Suppressor macrophage treated with lipopolysaccharide for 1 hour (primary cell): Measurements from ENCODE around the gene RNU5D-1.
A peak's percentile ranks its signal among the peaks of the same experiment; 100 is the strongest.

Experiments
- DNase-seq, 3 donors: peaks; one replicate each; pipeline ENCODE4 v3.0.0-alpha.2; 2020 to 2022

The RNU5D-1 gene

DNA sequence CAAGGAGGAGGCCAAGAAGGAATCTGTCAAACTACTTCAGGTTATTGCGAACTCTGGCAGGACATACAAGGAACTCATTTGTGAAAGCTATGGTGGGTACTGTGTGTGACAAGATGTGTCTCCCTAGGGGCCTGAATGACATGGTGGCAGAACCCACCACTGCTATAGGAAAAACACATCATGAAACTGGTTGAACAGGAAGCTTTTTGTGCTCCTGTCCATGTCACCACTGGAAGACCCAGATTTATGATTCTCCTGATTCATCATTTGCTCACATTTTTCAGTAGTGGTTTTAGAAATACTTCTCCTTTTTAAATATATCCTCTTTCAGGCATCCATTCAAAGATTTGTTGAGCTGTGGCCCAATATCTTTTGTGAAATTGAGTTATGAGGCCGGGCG lies 32.8 kb downstream of the RNU5D-1 start:
- DNase-seq: peak; percentile 49 to 83 (median 79)

DNA sequence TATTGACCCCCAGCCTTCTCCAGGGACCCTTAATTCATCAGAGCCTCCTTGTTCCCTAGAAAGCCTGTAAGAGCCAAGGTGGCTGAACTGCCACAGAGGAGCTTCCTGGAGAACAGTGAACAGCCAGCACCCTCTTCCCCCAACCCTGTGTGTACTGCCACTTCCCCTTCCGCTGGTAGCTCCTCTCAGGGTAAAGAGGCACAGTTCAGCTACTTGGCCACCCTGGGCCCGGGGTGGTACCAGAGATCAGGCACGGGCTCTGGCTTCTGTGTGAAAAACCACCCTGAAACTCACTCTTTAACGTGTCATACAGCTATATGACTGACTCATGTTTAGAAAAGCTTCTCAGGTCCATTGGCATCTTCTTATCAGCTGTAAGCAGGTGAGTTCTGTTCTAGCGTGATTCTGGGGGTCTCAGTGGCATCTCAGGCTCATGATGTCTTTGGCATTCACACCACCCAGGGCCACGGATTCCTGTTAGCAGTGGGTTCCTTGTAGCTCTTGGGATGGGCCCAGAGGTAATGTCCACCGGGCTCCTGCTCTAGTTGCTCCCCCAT lies 34.1 kb downstream of the RNU5D-1 start:
- DNase-seq: peak; percentile 51 to 59 (median 59)

DNA sequence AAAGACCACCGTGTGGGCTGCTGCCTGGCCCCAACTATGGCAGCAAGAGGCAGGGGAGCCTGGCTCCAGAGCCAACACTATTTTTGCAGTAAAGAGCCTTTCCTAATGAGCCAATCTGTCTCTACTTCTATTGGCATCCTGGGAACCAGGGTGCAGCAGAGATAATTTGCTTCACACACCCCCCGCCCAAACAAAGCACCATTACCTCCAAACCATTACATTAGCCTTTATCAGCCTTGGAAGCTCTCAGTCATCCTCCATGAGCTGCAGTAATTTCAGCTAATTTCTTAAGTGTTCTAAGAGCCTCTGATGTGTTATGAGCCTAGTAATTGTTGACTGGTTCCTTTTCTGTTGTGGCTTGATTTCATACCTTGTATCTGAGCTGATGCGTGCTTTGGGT lies 34.9 kb downstream of the RNU5D-1 start:
- DNase-seq: no peak

DNA sequence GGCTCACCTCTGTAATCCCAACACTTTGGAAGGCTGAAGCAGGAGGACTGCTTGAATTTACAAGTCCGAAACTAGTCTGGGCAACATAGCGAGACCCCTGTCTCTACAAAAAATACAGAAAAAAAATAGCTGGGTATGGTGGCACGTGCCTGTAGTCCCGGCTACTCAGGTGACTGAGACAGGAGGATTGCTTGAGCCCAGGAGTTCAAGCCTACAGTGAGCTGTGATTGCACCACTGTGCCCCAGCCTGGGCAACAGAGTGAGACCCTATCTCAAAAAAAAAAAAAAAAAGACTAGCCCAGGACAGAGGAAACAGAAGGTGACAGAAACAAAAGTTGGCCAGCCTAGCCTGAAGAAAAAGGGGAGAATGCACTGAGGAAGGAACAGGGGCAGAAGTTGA lies 35.3 kb downstream of the RNU5D-1 start:
- DNase-seq: no peak

DNA sequence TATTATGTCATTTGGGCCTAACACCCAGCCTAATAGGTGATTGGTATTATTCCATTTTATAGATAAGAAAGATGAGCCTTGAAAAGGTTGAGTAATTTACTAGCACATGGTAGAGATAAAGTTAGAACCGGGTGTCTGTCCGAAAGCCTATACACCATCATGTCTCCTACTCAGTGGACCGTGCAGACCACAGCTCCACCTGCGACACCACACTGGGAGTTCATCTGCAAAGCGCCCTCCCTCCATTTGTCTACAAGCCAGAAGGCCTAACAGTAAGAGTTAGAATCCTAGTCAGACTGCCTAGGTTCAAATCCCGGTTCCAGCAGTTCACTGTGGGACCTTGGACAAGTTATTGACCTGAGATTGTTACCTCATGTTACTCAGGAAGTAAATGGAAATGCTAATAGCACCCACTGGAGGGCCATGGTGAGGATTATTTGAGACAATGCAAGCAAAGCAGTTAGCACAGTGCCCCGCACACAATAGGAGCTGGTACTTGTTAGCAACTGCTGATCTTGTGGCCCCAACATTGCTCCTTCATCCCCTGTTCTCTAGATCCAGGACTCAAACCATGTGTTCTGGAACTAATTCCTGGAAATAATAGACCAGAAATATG lies 36.0 kb downstream of the RNU5D-1 start:
- no peak for DNase-seq

DNA sequence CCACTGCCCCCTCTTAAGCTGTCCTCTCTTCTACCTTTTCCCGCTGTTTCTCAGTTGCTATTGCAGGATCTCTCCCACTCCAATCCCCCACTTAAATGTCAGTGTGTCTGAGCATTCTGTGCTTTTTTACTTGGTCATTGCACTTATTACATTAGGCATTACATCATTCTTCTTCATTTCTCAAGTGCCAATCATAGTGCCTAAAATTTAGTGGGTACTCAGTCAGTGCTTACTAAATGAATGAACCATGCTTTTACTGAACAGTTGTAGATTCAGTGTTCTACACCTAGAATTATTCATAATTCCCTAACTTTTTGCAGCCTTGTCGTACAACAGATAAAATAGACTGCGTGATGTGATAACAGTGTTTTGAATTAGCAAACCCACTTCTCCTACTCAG lies 37.1 kb downstream of the RNU5D-1 start:
- peak in 2 of 3 donors; percentile 50 to 52 for DNase-seq

DNA sequence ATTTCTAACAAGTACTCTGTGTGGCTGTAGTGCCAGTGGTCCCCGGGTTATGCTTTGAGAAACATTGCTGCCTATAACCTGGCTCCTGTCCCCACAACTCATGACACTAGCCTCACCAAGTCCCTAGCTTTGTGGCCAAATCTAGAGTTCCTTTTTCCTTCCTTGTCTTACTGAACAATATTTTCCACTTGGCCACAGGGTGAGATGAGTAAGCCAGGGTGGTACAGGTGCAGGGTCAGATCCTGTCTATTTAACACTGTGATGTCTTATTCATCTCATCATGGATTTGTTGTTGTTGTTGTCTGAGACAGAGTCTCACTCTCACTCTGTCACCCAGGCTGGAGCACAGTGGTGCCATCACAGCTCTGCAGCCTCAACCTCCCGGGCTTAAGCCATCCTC lies 37.8 kb downstream of the RNU5D-1 start:
- DNase-seq: peak in 1 of 3 donors; percentile 30

DNA sequence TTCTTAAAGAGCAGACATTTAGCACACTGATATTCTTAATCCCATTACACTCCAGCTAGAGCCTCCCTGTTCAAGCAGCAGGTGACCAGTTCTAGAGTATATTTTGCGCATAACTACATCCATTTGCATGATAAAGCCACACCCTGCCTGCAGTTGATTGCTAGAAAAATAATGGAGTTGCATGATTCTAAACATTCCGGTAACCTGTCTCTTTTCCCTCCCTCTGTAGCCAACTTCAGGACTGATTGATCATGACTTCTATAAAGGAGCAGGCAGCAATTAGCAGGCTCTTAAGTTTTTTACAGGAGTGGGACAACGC lies 41.6 kb downstream of the RNU5D-1 start:
- no peak for DNase-seq

DNA sequence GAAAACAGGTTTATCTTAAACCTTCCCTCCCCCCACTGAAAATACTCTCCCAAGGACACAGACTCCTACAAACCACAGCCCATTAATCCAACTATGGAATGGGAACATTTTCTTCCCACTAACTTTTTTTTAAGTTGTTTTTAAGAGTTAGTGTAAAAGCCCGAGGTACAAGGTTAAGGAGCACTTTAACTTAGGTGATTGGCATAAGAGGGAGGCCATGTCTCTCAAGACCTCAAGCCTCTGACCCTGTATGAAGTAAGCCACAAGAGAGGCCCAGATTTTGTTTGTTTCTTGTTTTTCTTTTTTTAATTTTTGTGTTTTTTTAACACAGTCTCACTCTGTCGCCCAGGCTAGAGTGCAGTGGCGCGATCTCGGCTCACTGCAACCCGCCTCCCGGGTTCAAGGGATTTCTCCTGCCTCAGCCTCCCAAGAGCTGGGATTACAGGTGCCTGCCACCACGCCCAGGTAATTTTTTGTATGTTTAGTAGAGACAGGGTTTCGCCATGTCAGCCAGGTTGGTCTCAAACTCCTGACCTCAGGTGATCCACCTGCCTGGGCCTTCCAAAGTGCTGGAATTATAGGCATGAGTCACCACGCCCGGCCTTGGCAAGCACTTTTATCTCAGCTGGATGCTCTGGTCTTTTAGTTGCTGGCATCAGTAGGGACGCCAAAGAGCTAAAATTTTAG lies 42.1 kb downstream of the RNU5D-1 start:
- DNase-seq: no peak

DNA sequence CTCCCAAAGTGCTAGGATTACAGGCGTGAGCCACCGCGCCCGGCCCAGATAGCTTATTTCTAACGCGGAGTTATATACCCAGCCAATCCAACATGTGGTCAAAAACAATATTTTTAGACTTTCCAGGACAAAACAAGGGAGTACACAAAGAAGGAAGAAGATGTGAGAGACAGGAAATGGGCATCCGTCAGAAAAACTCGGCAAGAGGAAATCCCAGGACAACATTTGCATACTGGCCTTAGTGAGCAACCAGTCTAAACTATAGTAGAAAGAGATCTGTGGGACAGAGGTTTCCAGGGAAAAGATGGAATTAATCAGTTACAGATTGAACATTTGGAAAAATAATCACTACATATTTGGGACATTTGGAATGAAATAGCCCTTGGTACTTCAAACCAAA lies 45.1 kb downstream of the RNU5D-1 start:
- DNase-seq: peak; percentile 49 to 71 (median 68)

DNA sequence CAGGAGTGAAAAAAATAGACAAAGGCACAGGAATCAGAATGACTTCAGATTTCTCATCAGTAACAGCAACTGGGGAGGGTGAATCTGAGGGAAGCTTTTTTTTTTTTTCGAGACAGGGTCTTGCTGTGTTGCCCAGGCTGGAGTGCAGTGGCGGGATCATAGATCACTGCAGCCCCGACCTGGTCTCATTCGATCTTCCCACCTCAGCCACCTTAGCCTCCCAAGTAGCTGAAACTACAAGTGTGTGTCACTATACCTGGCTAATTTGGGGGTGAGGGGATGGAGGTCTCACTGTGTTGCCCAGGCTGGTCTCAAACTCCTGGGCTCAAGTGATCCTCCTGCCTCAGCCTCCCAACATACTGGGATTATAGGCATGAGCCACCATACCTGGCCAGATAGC lies 45.8 kb downstream of the RNU5D-1 start:
- no peak for DNase-seq

DNA sequence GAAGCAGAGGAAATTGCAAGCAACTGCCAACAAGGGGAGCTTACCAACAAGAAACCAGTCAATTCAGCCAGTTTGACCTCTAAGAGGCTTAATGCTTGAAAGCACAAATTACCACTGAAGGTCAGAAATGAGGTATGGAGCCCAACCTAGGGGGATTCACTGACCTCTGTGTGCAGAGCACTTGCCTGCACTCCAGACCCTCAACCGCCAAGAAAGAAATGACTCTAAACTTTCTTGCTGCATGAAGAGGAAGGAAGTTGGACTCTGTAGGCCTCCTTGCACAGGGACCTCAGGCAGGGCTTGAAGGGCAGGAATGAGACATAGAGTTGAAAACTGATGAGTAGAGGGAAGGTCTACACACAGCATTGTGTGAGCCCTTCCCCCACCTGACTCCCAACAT lies 46.4 kb downstream of the RNU5D-1 start:
- peak; percentile 52 to 55 (median 53) for DNase-seq

DNA sequence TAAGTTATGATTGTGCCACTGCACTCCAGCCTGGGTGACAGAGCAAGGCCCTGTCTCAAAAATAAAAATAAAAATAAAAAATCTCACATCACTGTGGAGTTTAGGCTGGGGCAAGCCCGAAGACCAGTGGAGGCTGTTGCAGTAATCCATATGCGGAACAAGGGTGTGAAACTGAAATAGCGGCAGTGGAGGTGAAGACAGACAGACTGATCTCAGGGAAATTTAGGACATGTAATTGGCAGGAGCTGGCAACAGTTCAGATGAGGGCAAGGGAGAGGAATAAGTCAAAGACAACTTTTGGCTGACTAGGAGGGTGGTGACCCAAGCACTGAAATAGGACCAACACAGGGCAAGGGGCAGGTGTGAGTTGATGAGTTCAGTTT lies 48.1 kb downstream of the RNU5D-1 start:
- peak in 2 of 3 donors; percentile 27 to 45 for DNase-seq

DNA sequence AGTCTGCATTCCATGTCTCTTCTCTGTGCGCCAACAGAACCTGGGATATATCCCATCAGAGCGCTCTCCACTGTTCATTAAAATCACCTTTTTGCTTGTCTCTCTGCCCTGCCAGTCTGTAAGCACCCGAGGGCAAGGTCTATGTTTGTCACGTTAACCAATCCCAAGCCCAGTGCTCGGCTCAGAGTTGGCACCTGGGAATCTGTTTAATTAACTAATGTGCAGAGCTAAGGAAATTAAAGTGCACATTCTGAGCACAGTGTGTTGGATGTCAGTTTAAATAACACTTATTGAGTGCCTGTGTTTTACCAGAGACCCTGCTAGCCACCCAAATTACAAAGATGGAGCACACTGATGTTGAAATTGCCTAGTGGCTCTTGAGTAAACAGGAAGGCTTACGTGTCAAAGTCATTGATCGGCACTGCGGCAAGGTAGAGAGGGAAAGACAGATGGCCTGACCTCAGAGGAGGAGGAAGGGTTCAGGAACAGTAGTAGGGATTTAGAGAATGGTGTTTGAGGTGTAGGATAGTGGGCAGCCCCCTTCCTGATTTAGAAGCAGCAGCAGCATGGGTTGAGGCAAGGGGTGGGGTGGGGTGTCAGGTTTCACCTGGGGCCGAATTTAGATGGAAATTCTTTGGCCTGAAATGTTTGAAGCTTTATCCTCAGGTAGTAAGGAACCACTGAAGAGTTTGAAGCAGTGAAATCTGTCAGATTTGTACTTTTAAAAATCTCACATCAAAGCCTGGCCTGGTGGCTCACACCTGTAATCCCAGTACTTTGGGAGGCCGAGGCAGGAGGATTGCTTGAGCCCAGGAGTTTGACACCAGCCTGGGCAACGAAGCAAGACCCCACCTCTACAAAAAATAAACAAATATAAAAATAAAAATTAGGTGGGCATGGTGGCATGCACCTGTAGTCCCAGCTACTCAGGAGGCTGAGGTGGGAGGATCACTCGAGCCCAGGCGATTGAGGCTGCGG lies 48.8 kb downstream of the RNU5D-1 start:
- no peak for DNase-seq
